ENCODE results near the gene DCST2.

DCST2 gene

DNA sequence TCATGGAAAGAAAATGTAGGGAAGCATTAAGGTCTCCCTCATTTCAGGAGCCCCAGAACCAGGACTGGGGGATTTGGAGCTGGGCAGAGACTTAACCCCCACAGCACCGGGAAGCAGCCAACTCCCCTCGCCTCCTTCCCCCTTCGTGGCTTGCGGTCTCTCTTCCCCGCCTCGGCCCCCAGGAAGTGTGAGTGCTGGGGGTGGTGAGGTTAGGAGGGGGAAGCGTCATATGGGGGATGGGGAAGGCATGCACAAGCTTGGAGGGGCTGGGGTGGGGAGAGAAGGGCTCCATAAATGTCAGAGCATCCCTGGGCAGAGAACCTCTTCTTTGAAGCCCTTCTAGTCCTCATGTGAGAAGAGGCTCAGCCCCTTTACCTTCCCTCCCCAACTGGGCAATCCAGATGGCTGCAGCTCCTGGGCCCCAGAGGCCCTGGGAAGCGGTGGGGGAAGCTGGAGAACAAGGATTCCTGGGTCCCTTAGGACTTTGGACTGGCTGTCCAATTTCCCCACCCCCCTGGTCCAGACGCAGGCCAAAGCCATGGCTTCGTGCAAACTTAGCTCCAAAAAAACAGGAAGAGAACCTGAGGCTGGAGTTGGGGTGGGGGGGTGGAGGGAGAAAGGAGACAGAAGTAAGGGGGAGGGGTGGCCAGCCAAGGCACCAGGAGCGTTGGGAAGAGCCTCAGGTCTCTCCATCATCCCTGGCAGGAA, 23.2 kb downstream of the DCST2 start:
- DNase-seq (ENCODE audit: low spot score) = no peak

DNA sequence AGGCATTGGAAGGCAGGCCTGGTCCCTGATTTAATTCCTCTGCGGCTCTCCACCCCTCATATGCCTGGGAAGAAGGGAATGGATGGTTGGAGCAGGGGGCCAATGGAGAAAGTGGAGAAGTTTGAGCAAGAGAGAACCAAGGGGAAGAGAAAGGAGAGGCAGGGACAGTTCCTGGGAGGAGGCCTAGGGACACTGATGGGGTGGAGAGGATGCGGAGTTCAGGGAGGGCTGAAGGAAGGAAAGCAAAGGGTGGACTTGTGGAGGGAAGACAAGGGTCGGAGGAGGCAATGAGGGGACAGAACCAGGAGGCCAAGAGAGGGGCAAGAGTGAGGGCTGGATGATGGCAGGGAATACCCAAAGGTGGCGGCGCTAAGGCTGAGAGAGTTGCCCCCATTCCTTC, 23.8 kb downstream of the DCST2 start:
- no peak for DNase-seq (ENCODE audit: low spot score)

DNA sequence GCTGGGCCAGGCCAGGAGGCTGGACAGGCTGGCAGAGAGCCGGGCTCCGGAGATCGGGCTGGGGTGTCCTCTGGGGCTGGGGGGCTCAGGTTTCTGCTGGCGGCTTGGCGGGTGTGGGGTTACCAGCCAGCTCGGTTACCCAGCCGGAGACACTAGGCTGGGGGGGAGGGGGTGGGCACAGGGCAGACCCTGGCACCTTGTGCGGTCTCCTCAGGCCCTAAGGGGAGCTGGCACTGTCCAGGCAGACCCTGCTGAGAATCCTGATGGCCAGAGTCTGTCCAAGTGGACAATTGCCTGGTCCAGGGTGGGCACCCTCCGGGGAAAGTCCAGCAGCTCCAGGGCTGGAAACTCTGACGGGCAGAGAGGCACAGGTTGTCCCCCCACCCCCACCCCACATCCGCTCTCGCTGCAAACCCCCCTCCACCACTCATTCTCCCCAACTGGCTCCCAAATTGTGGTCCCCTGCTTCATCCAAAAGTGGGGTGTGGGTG, 24.3 kb downstream of the DCST2 start:
- DNase-seq (ENCODE audit: low spot score) = no peak

DNA sequence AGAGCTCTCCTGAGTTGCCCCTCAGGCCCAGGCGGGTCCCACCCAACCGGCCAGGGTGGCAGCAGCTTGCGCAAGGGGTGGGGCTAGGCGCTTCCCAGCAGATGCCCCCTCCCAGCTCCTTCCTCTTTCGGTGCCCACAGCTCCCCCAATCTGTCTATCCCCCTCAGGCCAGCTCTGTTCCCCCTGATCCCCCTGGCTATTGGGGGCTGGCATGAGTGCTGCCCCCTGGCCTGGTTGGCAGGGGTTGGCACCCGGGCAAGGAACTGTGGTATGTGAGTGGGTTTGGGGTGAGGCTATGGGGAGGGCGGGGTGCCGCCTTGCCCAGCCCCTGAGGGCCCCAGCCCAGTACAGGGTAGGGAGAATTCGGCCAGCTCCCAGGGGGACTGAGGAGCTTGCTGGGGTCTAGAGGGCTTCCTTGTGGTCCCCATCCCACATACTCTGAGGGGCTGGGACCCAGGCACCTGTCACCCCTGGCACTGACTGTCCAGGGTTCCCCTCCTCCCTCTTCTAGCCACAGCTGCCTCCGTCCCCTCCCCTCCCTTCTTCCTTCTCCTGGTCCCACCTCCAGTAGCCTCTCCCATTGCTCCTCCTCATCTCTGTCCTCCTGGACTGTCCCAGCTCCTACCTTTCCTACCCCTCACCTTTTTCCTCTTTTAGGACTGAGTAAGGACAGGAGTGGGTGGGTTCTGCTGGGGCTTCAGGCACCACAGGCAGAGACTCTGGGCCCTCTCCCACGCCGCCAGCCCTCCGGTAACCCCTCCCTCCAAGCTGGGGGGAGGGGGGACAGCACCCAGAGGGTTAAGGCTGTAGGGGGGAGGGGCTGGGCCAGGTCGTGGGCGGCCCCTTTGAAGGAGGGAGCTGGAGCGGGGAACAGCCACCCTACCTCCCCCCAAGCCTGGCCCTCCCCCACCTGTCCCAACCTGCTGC, 25.3 kb downstream of the DCST2 start:
- DNase-seq (ENCODE audit: low spot score) = no peak

DNA sequence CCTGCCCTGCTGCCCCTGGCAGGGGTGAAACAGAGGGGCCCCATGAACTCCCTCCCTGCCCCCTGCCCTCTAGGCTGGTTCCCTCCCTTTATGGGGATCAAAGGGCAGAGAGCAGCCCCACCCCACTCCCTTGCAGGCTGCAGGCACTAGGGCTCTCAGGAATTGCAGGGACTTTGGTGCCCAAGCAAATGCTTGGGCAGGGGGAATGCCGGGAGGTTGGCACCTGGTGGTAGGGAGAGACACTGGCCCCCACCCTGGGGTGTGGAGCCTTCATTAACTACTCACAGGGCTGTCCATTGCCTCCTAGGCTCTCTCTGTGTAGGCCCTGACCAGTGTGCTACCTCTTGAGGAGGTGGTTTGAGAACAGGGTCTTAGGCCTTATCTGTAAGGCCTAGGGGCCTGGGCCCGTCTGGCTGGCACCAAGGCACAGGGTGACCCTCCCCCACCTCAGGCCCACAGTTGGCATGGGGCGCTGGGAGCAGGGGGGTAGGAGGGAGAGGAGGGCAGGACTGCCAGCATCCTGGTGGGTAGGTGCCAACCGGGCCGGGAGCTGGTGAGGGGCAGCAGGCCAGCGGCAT, 26.2 kb downstream of the DCST2 start:
- no peak for DNase-seq (ENCODE audit: low spot score)

DNA sequence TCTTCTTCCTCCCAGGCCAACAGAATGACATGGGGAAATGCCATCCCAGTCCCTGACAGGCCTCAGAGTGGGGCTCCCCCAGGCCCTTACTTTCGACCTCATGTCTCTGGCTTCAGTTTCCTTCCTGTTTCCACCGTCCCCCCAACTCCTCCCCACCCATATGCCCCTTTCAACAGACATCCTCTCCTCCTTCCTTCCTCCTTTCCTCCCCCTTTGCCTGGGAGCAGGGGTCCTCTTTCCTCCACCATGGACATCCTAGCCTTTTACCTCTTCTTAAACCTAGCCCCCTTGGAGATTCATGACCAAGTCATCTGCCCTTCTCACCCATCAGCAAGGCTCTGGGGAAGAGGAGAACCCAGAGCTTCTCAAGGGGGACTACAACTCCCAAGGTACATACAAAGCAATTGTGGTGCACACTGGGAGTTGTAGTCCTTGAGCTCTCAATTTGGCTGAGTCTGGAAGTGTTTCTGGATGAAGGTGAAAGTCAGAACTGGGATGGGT, 26.9 kb downstream of the DCST2 start:
- DNase-seq (ENCODE audit: low spot score) = peak; percentile 78

DNA sequence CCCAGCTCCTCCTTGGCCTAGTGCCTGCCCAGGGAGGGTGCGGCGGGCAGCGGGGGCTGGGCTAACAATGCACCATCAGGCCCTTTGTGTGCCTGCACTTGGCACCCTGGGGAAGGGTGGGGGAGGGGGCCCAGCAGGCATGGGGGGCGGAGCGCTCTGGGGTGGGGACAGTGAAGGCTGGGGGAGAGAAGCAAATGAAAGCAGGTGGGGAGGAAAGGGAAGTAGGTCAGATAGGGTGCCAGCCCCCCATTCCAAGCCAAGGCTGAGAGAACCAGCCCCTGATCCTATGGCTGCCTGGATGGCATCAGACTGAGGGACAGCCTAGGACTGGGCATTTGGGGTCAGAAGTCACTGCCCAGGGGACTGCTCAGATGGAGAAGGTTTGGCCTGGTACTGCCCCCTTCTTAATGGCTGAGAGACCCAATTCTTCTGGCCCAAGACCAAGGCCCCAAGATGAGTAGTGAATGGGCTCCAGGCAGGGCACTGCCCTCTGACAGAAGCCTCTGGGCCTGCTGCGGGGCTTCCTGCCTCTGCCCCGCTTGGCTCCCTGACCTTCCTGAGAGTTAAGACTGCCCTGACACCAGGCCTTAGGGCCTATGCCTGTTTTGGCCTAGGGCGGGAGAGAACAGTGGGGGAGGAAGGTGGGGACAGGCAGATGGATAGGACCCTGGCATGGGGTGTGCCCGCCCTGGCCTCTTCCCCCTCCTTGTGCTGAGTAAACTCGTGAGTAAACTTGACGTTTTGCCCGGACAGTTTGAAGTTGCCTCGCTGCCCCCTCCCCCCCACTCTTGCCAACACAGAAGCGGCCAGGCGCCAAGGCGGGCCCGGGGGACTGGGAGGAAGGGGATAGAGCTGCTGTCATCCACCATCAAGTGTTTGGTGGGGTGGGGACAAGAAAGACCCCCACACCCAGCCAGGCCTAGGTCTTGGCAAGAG, 28.2 kb downstream of the DCST2 start:
- DNase-seq (ENCODE audit: low spot score) = no peak

DNA sequence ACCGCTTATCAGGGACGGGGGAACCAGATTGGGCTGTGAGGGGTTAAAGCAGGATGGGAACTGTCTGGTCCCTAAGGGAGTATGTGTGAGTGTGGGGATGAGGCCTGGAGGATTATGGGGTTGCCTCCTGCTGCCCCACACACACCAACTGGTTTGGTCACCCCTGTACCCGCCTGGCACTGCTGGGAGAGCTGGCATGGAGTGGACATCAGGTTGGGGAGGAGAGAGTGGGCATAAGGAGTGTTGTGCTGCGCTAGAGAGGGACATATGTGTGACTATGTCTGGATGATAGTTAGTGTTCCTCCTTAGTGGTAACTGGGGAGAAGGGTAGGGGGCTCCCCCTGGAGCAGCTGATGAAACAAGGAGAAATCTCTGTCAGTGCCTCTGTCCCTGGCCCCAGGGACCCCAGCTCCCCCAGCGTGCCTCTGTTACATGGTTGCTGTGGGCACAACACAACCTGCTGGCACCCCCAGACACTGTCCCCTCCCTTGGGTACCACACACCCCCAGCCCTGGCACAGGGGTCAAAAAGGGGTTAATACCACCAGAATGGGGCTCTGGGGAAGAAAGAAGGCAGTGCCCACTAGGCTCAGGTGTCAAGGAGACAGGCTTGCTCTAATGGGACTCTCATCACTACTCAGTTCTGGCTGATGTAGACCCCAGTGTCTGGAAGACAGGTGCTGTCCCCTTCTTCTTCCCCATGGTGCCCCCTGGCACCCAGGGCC, 29.1 kb downstream of the DCST2 start:
- no peak for DNase-seq (ENCODE audit: low spot score)

DNA sequence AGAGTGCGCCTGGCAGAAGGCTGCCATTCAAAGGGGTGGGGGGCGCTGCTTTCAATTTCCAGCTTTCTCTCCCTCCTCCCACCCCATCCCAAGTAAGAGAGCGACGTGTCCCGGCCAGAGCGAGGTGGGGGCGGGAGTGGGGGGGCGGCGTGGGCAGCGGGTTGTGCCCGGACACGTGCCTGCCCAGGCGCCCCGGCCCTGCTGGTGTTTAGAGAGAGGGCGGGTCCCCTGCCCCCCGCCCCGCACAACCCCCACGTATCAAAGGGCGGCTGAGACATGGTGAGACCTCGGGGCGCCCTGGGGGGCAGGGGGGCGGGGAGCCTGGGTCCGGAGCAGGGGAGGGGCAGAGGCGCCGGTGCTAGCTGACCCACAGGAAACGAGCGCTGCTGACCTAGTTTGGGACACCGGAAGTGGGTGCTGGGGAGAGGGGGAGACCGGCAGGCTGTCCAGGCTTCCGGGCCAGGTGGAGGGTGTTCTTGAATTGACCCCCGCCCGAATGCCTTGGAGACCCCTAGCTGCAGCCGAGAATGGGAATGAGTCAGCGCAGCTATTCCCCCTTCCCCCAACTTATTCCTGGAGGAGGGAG, 29.7 kb downstream of the DCST2 start:
- no peak for DNase-seq (ENCODE audit: low spot score)

DNA sequence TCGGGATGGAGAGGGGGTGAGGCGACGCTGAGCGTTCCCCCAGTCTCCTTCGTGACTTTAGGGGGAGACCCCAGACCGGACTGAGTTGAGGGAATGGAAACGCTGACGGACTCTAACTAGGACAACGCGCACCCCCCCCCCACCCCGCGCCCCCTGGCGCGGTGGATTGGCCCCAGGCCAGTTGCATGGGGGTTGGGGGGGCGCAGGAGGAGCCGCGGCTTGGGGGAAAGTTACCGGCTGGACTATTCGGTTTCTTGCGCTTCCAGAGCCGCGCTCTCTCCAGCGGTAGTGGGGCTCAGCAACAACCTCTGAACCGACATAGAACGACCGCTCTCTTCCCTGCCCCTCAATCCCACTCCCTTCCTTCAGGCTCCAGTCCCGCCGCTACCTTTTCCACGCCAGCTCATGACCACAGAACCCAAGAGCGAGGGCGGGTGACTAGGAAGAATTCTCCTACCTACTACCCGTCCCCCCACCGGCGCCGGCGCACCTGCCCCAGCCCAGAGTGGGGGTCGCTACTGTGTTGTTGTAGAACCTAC, 30.3 kb downstream of the DCST2 start:
- peak; percentile 59 for DNase-seq (ENCODE audit: low spot score)

DNA sequence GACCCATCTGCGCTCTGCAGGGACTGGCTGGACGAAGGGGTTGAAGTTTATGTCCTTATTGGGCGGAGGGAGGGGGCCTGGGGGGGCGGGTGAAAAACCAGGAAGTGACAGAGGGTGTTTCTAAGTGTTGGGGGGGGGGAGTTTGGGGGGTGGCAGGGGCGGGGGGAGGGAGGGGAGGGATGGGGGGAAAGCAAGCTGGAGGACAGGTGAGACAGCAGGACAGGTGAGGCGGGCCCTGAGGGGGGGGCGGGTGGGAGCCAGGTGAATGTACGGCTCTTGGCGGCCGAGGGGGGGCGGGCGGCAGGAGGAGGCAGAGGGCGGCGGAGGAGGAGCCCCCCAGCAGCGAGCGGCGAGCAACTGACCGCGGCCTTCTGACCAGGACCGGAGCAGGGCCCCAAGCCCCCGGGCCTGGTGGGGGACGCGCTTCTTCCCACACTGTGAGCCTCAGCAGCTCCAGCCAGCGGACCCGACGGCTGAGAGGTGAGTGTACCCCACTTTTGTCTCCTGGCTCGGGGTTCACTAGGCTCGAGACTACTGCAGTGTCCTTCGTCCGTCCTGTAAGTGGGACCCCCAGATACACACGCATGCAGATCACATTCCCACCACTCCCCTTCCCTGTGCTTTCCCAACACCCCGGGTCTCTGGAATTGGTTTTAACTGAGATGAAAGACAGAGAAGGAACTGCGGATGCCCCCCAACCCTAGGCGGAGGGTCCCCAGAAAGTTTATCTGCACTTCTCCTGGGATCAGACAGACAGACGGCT, 30.9 kb downstream of the DCST2 start, which contains the start of gene ZBTB7B:
Gene ZBTB7B, plus strand, starts transcription at position 339 of the 763 bp plus-strand sequence. CDS start 11,859 bp downstream, outside the sequence.
- no peak for DNase-seq (ENCODE audit: low spot score)

DNA sequence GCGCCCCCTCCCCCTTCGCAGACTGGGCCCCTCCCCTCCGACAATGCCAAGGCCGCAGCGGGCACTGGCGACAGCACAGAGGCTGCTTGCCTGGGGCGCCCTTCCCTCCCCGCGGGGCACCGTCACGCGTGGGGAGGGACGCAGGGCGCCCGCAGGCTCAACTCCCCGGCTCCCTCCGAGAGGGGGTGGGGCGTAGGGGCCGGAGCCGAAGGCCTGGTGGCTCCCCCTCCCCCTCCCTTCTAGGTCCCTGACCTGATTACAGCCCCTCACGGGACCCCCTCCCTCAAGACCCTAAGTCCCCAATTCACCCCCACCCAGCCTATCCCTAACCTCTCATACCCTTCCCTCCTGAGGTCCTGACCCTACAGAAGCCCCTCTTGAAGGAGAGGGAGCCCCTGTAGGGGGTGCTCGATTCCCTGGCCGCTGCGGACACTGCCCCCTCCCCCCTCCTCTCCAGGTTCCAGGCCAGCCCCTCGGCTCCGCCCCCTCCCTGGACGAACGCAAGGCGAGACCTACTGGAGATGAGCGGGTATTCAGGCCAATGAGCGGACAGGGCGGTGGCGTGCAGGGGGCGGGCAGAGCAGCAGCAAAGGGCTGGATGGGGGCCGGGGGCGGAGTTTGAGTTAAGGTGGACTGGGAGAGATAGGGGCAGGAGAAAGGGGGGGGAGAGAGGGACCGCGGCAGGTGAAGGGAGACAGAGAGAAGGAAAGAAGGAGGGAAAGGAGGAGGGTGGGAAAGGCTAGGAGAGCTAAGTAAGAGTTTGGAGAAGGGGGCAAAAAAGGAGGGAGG, 31.7 kb downstream of the DCST2 start:
- DNase-seq (ENCODE audit: low spot score) = peak; percentile 99

DNA sequence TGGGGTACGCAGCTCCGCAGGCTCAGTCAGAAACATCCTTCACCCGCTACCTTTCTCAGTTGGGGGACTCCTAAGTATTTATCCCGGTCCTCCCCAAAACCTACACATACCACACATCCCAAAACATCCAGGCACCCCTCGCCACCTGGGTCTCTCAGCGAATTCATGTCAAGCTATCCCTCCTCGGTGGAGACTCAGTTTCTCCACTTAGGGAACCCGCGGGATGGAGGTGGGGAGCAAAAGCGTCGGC, 32.2 kb downstream of the DCST2 start:
- no peak for DNase-seq (ENCODE audit: low spot score)

DNA sequence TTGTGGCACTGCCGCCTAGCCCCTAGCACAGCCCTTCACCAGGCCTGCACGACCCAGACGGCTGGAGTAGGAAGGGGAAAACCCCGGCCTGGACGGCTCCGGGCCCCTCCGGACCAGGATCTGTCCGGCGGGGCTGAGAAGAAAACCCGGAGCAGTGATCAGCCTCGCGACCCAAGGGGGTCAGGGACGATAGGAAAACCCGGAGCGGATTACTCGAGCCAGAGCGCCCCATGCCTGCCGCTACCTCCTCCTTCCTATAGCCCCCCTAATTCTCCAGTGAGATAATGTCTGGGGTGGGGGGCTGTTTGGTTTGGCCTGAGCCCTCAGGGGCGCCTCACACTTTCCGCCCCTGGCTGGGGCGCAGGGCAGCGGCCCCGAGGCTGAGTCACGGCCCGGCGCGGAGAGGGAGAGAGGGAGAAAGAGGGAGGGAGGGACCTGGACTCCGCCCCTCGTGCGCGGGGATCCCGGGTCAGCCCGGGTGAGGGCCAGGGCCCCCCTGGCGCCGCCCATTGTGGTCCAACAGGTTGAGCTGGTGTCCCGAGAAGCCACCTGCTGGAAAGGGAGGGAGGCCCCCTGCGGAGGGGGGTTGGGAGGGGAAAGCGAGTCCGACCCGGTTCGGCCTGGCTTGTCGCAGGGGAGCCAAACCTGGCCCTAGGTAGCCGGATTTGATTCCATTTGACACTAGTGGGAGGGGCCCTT, 32.7 kb downstream of the DCST2 start:
- DNase-seq (ENCODE audit: low spot score) = peak; percentile 92

DNA sequence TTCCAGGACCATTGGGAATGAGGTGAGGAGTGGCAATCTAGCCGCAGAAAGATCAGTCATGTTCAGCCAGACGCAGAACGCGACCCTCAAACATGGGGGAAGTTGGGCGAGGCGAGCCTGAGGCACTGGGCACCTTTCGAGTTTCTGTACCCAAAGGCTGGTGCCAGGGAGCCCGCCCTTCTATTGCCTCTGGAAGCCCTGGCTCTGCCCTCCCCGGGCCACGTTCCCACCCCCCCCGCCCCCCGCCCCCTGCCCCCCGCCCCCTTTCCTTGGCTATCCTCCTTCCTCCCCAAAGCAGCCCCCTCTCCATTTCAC, 33.2 kb downstream of the DCST2 start:
- peak; percentile 80 for DNase-seq (ENCODE audit: low spot score)

DNA sequence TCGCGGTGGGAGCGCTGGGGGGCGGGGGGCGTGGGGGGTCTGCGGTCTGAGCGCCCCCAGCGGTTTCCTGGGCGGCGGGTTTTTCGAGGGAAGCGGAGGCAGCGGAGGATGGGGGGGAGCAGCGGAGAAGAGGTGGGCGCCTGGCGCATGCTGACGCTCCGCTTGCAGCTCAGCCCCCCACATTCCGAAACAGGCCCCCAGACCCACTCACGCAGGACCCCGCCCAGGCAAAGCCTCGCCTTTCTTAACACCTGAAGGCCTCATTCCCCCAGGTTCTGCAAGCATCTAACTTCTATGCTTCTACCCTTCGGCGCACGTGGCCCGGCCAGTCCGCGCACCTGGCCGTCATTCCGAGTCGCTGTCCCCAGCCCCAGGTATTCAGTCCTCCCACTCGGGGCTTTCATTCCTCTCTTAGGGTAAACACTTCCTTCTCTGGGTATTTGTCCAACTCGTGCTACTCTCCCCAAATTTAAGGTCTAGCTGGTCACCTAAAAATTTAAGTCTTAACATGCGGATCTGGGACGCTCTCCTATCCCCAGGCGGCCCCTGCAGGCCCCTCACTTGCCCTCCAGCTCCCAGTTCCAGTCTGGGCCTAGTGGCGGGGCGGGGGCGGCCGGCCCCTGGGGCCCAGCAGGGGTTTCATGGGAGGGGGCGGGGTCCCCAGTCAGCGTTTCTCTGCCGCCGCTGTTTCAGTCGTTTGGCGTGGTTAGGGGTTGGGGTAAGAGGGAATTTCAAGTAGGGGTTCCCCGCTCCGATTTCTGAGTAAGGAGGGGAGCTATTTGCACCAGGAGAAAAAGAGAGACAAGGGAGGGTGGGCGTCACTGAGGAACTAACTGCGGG, 33.8 kb downstream of the DCST2 start:
- peak; percentile 85 for DNase-seq (ENCODE audit: low spot score)

DNA sequence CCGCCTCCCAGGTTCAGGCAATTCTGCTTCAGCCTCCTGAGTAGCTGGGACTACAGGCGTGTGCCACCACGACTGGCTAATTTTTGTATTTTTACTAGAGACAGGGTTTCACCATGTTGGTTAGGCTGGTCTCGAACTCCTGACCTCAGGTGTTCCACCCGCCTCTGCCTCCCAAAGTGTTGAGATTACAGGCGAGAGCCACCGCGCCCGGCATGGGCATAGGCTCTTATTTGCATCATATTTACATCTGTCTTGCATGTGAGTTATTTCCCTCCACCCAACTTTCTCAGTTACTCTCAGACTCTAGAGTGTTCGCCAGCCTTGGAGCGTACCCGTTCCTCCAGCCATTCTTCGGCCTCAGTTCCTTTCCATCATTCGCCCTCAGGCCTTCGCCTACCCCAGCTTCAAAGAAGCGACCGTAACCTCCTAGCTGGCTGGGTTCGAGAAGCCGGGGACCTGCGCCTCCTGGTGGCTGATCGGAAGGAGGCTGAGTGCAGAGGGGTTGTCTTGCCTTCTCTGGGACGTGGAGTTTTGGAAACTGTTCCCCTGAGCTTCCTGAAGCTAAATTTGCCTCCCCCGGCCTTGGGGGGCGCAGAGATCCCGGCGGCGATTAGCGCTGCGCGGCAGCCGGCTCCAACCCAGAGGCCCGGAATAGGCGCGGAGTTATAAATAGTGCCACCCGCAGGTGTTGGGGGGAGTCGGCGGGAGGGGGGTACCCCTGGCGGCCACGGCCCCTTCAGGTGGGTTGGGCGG, 34.6 kb downstream of the DCST2 start:
- DNase-seq (ENCODE audit: low spot score) = peak; percentile 97
